GM19395 (cell line): ENCODE measurements around the gene EVI2B.
"Not testable (repeated sequence)": the region's sequence is repeated elsewhere in the genome, so short reads cannot be mapped to it uniquely, and the experiment has no call there.

Experiments
- ATAC-seq: cut with Tn5 transposase; IDR thresholded peaks from one replicate; pipeline ENCODE4 v1.9.1; 2021; ENCODE audit warnings: mild to moderate bottlenecking, moderate library complexity; ENCODE audit not compliant: unreplicated experiment

EVI2B gene

GRCh38 chr17:31310886-31311285 lies 3.0 kb downstream of the EVI2B start:
- no peak for ATAC-seq

DNA sequence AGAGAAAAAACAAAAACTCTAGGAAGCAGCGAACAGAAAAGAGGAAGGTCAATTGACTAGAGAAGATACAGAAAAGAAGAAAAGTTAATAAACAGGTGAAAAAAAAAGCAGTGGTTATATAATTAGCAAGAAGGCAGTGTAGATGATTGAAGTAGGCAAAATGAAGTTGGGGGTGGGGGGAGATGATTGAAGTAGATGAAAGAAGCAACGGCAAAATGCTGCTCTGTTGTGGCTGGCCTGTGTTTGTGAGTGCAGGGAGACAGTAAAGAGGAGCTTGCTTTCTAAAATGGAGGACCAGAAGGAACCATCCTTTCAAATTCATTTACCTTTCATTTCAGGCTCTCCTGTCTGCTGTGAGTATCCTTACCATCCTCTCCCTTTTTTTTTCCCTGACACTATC lies 3.6 kb downstream of the EVI2B start:
- no peak for ATAC-seq

DNA sequence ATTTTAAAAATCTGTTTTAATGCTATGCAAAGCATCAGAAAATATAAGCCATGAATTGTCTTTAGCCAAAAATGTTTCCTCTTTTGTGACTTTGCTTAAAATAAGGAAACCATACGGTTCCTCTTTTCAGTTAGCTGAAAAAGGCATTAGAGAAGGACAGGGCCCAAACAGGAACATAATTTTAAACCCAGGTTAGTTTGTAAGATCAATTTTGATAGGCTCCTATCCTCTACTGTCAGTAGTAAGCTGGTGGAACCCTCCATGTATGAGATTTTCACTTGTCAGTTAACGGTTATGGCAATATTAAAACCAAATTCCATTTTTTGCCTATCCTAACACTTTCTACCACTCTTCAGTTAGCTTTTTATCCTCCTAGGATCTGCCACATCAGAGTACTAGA lies 4.3 kb downstream of the EVI2B start:
- ATAC-seq, result no peak

DNA sequence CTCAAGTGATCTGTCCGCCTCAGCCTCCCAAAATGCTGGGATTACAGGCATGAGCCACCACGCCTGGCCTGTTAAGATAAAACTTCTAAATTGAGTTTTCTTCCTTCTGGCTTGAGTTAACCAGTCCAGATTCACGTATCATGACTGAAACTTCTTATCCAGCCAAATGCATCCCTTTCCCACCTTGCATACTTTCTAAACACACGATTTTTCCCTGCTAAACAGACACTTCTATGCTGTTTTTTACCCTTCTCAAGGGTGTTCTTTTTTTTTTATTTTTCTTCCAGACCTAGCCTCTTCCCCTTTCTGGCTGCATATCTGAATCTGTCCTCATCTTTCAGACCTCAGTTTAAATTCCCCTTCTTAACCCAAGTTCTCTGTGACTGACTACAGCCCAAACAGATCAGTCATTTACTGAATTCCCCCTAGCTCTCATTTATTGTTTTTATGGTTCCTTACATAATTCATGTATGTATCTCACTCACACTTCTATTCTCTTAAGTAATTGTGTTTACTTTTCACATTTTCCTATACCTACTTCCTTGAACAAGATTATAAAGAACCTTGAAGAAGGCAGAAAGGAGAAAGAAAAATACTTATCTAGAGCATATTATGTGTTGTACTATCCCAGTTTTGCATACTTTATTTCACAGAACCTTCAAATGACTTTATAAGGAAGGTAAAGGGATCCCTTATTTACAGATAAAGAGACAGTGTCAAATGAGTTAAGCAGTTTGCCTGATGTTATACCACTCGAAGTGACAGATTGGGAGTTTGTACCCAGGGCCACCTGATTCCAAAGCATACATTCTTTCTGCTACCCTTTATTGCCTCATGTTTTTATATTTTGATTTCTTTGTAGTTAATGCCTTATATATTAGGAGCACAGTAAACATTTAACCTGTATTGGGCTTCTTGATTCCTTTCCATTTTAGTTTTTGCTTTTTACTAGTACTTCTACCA lies 5.2 kb downstream of the EVI2B start:
- ATAC-seq, result no peak

DNA sequence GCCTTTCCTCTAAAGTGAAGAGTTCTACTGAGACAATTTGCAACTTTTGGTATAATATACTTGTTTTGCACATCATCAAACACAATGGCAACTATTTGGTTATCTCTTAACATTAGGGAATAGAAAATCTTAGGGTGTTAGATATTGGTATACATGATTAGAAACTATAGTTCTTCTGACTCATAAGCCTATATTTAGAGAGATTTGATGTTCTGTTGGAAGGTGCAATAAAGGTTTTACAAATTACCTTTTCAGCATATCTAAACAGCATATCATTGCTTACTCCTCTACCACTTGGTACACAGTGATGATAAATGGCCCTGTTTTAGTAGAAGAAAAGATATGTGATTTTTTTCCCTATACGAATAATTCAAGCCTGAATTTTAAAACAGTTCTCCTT lies 6.2 kb downstream of the EVI2B start:
- no peak for ATAC-seq

- ATAC-seq, result no peak
Observed at GRCh38 chr17:31299624-31300023, 14.2 kb downstream of the EVI2B start.

- no peak for ATAC-seq
Observed at GRCh38 chr17:31297090-31297489, 16.8 kb downstream of the EVI2B start, which contains the start of gene OMG. OMG (minus strand) TSS chr17:31297239; CDS start chr17:31296331, 908 bp downstream.

GRCh38 chr17:31296142-31296541 lies 17.7 kb downstream of the EVI2B start:
- no peak for ATAC-seq

DNA sequence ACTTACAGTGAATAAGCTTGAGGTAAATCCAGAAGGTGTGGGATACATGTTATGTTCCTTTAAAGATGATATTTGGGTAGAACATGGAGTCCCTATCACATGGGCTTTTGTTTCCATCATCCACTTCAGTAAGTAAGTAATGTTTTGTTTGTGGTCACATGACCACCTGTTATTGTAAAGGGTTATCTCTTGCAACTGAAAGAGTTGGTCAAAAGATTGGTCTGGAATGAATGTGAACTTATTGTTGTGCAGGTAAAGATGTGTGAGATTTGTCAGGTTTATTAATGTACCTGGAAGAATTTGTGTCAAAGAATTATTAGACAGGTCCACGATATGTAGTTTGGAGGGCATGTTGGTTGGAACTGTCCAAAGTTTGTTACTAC lies 18.4 kb downstream of the EVI2B start:
- ATAC-seq, result no peak

GRCh38 chr17:31294820-31295488 lies 18.9 kb downstream of the EVI2B start:
- ATAC-seq, result no peak

DNA sequence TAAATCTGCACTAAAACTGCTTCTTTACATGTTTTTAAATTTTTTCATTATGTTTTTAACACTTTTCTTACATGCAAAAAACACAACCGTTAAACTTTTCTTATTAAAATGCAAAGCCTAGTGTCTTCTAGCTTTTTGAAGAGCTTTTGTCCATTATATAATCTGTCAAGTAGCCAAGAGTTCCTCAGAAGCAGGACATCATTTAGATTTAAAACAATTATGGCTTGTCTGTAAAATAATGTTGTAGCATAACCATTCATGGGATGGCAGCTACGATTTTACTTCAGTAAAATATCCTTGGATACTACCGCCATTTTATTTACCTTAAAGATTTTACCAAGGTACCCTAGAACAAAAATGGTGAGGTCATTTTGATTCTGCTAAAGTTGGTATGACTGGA lies 19.6 kb downstream of the EVI2B start:
- ATAC-seq, result no peak

DNA sequence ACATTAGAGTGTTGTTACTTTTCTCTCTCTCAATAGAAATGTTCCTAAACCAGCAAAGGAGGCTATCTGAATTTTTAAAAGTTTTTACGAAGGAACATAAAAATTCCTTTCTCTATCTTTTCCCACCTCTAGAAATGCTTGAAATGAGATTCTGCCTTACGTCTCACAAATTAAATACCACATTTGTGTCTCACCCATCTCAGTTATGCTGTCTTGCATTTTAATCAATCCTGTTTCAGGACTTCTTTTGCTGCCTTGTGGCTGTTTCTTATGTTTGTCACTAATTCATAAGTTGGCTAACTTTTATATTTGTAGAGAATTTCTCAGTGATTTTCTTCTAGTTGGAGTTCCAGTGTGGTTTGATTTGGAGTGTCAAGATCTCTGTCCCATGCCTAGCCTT lies 20.3 kb downstream of the EVI2B start:
- no peak for ATAC-seq

DNA sequence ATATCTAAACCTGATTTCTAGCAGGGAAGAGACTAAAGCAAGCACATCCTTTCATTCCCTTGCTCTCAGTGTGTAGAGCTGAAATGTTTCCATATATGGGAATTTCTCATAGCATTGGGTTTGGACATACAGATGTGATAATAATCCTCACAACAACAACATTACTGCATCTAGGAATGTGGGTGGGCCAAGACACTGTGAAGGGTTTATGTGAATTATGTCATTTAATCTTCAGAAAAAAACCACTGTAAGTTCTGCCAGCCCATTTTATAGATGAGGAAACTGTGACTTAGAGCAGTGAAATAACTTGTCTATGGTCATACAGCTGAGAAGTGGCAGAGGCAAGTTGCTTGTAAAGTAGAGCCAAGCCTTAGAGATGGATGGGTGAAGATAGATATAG lies 22.0 kb downstream of the EVI2B start:
- ATAC-seq, result no peak

- no peak for ATAC-seq
Observed at GRCh38 chr17:31289790-31290189, 24.1 kb downstream of the EVI2B start.

- not testable (repeated sequence) for ATAC-seq
Observed at GRCh38 chr17:31287932-31288331, 25.9 kb downstream of the EVI2B start.

- no peak for ATAC-seq
Observed at GRCh38 chr17:31286587-31286986, 27.3 kb downstream of the EVI2B start.

GRCh38 chr17:31283841-31284240 lies 30.0 kb downstream of the EVI2B start:
- ATAC-seq, result no peak

DNA sequence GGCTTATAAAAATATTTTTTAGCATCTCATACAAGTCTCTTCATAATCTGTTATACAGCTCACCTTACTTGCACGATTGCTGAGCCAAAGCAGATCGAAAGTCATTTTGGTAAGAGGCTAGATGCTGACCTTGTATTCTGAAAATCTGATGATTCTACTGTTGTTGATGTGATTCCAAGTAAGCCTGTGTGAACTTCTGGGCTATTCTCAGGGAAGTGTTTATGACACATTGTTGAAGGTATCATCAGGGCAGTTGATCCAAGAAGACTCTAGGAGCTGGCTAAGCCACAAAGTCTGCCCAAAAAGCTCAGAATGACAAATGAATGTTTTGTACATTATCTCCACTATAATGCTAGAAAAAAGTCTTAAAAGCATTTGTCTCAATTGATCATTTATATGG lies 32.8 kb downstream of the EVI2B start:
- ATAC-seq, result no peak

- no peak for ATAC-seq
Observed at GRCh38 chr17:31279401-31279800, 34.5 kb downstream of the EVI2B start.

DNA sequence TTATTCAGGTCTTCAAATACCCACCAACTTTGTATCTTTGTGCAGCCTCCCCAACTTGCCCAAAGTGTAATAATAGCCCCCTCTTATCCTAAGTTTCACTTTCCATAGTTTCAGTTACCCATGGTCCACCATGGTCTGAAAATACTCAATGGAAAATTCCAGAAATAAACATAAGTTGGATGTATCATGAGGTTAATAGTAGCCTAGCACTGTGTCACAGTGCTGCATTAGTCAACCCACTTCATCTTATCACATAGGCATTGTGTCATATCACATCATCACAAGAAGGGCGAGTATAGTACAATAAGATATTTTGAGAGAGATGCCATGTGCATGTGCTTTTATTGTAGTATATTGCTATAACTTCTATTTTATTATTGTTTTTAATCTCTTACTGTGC lies 38.7 kb downstream of the EVI2B start:
- ATAC-seq, result no peak

GRCh38 chr17:31274252-31274651 lies 39.6 kb downstream of the EVI2B start:
- no peak for ATAC-seq

DNA sequence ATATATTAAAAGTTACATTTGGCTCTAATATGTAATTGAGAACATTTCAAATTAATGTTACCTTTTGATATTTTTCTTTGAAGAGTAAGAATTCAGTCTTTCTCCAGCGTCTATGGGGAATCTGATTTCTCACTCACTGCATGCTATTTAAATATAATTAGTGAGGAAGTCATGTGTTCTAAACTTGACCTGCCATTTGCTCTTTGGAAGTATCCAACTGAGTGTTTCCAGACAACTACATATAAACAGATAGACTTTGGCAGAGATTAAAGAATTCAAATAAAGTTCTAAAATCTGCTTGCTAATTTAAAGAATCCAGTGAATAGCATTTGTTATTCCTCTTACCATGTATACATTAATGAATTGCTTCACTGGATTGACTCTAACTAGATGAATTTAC lies 40.3 kb downstream of the EVI2B start:
- ATAC-seq, result no peak
